ENCODE results near the gene CDHR1. TPM values are rescaled to one million over a fixed set of nuclear protein-coding genes. Genes with fewer than 3 reads are reported as not detected.

The CDHR1 gene
- total RNA-seq, 1 donor from 2014 or later = 0.13 TPM

- ATAC-seq (no peak), DNase-seq (ENCODE audit: low spot score) (no peak)
These were observed 2.6 kb downstream of the CDHR1 start for GRCh38 chr10:84196941-84197340.

DNA sequence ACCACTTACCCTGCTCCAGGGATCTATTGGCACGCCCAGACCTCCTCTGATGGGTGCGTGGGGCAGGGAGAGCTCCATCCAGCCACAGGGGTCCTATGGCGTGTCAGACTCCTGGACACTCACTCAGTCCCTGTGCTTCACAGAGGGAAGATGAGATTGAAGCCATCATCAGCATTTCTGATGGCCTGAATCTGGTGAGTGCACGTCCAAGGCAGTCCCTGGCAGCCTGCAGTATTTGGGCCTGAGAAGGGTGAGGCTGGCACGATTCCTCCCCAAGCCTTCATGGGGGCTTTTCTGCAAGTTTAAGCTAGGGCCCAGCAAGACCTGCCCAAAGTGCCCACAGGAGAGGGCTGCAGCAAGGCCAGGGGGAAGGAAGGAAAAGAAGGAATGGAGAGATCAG is 3.3 kb downstream of the CDHR1 start:
- ATAC-seq = no peak

DNA sequence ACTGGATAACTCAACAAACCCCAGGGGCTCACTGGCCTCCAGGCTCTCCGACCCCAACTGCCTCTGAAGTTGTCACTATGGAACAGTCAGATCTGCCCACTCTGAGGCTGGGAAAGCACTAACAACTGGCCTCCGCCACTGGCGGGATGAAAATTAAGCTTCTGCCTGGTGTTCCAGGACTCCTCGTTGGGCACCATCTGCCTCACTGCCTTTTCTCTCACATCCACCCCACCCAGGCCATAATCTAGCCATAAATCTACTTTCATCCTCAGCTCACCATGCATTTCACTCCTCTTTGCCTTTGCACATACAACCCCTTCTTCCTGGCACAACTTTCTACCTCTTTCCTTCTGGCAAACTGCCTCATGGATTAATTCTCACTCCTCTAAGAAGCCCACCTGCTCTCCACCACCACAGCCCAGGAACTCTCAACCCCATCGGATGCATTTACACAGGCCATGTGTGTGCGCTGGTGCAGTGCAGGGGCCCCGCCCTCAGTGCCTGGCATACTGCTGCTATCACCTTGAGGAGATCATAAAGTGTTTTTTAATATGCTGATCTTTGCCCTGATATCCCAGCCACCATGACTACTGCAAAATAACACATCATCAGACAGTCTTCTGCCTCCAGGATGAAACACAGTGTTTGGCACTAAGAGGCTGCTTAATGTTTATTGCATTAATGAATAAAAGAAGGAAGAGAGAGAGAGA is 4.0 kb downstream of the CDHR1 start:
- DNase-seq (ENCODE audit: low spot score) (no peak), ATAC-seq (no peak)

More for the DNA sequence above, 3.3 kb downstream of the CDHR1 start:
- no peak for DNase-seq (ENCODE audit: low spot score)

- ATAC-seq (no peak), DNase-seq (ENCODE audit: low spot score) (no peak)
These were observed 6.4 kb downstream of the CDHR1 start for GRCh38 chr10:84200537-84201243.

DNA sequence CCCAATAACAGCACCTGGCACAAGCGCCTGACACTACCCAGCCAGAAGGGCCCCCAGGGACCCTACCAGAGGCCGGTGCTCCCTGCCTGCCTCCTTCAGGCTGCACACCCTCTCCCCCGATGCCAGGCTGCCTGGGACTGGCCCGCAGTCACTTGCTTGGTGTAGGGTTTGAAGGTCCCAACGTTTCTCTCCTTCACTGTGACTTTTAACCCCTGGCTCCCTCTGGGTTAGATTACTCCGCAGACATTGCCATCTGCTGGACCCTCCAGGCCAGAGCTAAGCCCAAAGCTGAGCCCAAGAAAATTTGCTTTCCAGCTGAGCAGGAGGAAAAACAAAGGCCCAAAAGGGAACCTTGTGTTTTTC is 6.9 kb downstream of the CDHR1 start:
- DNase-seq (ENCODE audit: low spot score) (no peak), ATAC-seq (no peak)

- ATAC-seq = no peak
- DNase-seq (ENCODE audit: low spot score) = no peak
These were observed 7.3 kb downstream of the CDHR1 start for GRCh38 chr10:84201682-84202081.

- ATAC-seq (no peak), DNase-seq (ENCODE audit: low spot score) (no peak)
These were observed 8.0 kb downstream of the CDHR1 start for GRCh38 chr10:84202349-84202748.

- DNase-seq (ENCODE audit: low spot score) (no peak), ATAC-seq (peak; percentile 33)
These were observed 9.8 kb downstream of the CDHR1 start for GRCh38 chr10:84204122-84204521.

GRCh38 chr10:84204610-84205009 is 10.3 kb downstream of the CDHR1 start:
- no peak for ATAC-seq
- no peak for DNase-seq (ENCODE audit: low spot score)

- ATAC-seq (peak; percentile 83), DNase-seq (ENCODE audit: low spot score) (no peak)
These were observed 10.9 kb downstream of the CDHR1 start for GRCh38 chr10:84205049-84205852.

GRCh38 chr10:84205853-84206525 is 11.7 kb downstream of the CDHR1 start:
- DNase-seq (ENCODE audit: low spot score) (no peak), ATAC-seq (no peak)

- DNase-seq (ENCODE audit: low spot score) (no peak), ATAC-seq (no peak)
These were observed 13.7 kb downstream of the CDHR1 start for GRCh38 chr10:84208023-84208422.

DNA sequence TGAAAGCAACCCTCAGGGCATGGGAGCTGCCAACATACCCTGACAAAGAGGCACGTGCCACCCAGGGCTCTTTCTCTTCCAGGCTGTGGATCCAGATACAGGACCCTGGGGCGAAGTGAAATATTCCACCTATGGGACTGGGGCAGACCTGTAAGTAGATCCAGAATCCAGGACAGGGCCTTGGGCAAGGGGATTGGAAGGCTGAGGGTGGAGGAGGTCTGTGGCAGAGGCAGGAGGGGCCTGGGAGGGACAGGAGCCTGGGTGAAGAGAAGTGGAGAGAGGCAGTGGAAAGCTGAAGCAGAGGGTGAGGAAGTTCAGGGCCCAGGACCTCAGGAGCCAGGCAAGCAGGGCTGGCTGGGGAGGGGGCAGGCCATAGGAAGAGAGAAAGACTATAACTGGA is 17.2 kb downstream of the CDHR1 start:
- ATAC-seq (no peak), DNase-seq (ENCODE audit: low spot score) (no peak)

GRCh38 chr10:84212014-84212413 is 17.7 kb downstream of the CDHR1 start:
- ATAC-seq (no peak), DNase-seq (ENCODE audit: low spot score) (no peak)

DNA sequence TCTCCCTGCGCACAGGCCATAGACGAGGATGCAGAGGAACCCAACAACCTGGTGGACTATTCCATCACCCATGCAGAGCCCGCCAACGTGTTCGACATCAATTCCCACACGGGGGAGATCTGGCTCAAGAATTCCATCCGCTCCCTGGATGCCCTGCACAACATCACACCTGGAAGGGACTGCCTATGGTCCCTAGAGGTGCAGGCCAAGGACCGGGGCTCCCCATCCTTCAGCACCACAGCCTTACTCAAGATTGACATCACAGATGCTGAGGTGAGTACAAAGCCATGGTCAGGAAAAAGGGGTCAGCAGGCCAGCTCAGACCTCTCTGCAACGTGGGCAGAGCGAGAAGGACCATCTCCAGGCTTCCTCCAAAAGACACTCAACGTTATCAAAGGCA is 18.7 kb downstream of the CDHR1 start:
- DNase-seq (ENCODE audit: low spot score) = no peak
- ATAC-seq = no peak

DNA sequence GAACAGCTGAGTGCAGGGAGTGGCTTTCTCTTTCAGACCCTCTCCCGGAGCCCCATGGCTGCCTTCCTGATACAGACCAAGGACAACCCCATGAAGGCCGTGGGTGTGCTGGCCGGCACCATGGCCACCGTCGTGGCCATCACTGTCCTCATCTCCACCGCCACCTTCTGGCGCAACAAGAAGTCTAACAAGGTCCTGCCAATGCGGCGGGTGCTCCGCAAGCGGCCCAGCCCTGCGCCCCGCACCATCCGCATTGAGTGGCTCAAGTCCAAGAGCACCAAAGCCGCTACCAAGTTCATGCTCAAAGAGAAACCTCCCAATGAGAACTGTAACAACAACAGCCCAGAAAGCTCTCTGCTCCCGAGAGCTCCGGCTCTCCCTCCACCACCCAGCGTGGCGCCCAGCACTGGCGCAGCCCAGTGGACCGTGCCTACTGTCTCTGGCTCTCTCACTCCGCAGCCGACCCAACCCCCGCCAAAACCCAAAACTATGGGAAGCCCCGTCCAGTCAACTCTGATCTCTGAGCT is 19.8 kb downstream of the CDHR1 start:
- no peak for DNase-seq (ENCODE audit: low spot score)
- peak; percentile 42 for ATAC-seq

- ATAC-seq (peak; percentile 82), DNase-seq (ENCODE audit: low spot score) (no peak)
These were observed 20.4 kb downstream of the CDHR1 start for GRCh38 chr10:84214612-84215235.

GRCh38 chr10:84216834-84217233 is 22.5 kb downstream of the CDHR1 start:
- DNase-seq (ENCODE audit: low spot score) (no peak), ATAC-seq (no peak)

DNA sequence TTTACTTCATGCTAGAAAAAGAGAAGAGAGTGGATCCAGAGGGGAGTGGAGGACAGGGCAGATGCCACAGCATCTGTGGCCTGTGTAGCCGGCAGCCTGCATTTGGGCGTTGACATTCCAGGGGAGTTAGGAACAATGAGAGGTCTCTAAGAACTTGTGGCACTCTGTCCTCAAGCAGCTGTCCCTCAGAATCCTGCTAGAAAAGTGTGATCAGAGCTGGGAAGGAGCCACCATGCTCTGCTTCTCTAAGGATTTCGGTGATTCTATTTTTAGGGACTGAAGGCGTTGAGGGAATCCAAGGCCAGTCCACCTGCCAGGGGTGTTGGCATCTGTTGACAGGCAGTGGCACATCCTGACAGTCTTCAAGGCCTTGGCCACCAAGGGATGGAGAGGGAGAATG is 23.4 kb downstream of the CDHR1 start:
- no peak for DNase-seq (ENCODE audit: low spot score)

GRCh38 chr10:84221916-84222315 is 27.6 kb downstream of the CDHR1 start:
- DNase-seq (ENCODE audit: low spot score) = no peak
- no peak for ATAC-seq

More for the DNA sequence above, 23.4 kb downstream of the CDHR1 start:
- no peak for ATAC-seq
